Keratinocyte (primary cell): Measurements from ENCODE around the gene ZMAT3. TPM values are rescaled to one million over a fixed set of nuclear protein-coding genes. Genes with fewer than 3 reads are reported as not detected.

Experiments used
- DNase-seq: peaks from one replicate; pipeline ENCODE4 v3.0.0-alpha.2; 2011; ENCODE audit warnings: low read depth, missing footprints, low spot score
- FAIRE-seq: peaks from 2 replicates; lab custom pipeline; 2011; peaks lifted over from hg19 to GRCh38; lab: Jason Lieb, UNC
- H2AFZ ChIP-seq: 2 replicates; pipeline ENCODE4 v1.6.0; 2012; ENCODE audit warnings: low read length, control low read depth, inconsistent platforms; ENCODE audit not compliant: control insufficient read depth
- H3K27ac ChIP-seq: 2 replicates; pipeline ENCODE4 v1.5.1; 2011; ENCODE audit warnings: low read length; ENCODE audit not compliant: control insufficient read depth, insufficient read depth
- H3K27me3 ChIP-seq: 3 replicates; pipeline ENCODE4 v1.6.0; 2011; ENCODE audit warnings: low read length; ENCODE audit not compliant: control insufficient read depth, insufficient read depth; ENCODE audit errors: extremely low read depth
- H3K36me3 ChIP-seq, 2 experiments: 2 replicates in 1 of 2; 3 replicates in 1 of 2; pipeline ENCODE4 v1.5.1; 2011; ENCODE audit warnings: low read length in 2 of 2, mild to moderate bottlenecking in 1 of 2; ENCODE audit not compliant: control insufficient read depth in 2 of 2, insufficient read depth in 2 of 2; ENCODE audit errors: extremely low read depth in 1 of 2
- H3K4me1 ChIP-seq: 3 replicates; pipeline ENCODE4 v1.5.1; 2011; ENCODE audit warnings: low read length; ENCODE audit not compliant: control insufficient read depth, insufficient read depth; ENCODE audit errors: extremely low read depth
- H3K4me2 ChIP-seq: 3 replicates; pipeline ENCODE4 v1.6.0; 2011; ENCODE audit warnings: low read depth, low read length; ENCODE audit not compliant: control insufficient read depth, insufficient read depth; ENCODE audit errors: extremely low read depth
- H3K4me3 ChIP-seq, 3 experiments: fragments of 200-600 bp in 1 of 3; sonication (generic) in 1 of 3; 2 replicates in 2 of 3; 3 replicates in 1 of 3; pipeline ENCODE4 v1.5.1; 2011 to 2016; ENCODE audit warnings: low read length in 3 of 3, mild to moderate bottlenecking in 3 of 3, control low read depth in 2 of 3, inconsistent platforms in 1 of 3, low read depth in 1 of 3, mixed read lengths in 1 of 3, mixed run types in 1 of 3, moderate library complexity in 1 of 3; ENCODE audit not compliant: control insufficient read depth in 2 of 3, insufficient read depth in 2 of 3; ENCODE audit errors: extremely low read depth in 1 of 3
- H3K79me2 ChIP-seq: 2 replicates; pipeline ENCODE4 v1.6.0; 2012; ENCODE audit warnings: low read length; ENCODE audit not compliant: control insufficient read depth, insufficient read depth
- H3K9ac ChIP-seq: 3 replicates; pipeline ENCODE4 v1.6.0; 2011; ENCODE audit warnings: low read length; ENCODE audit not compliant: control insufficient read depth, insufficient read depth; ENCODE audit errors: extremely low read depth
- H3K9me1 ChIP-seq: 3 replicates; pipeline ENCODE4 v1.6.0; 2011; ENCODE audit warnings: low read length; ENCODE audit not compliant: control insufficient read depth, insufficient read depth; ENCODE audit errors: extremely low read depth
- H3K9me3 ChIP-seq: 2 replicates; pipeline ENCODE4 v1.5.1; 2012; ENCODE audit warnings: low read depth, low read length; ENCODE audit not compliant: control insufficient read depth
- H4K20me1 ChIP-seq: 3 replicates; pipeline ENCODE4 v1.6.0; 2011; ENCODE audit warnings: low read length; ENCODE audit not compliant: control insufficient read depth, insufficient read depth; ENCODE audit errors: extremely low read depth
- CTCF ChIP-seq, 3 experiments: IDR thresholded peaks in 1 of 3; conservative IDR thresholded peaks in 1 of 3; optimal IDR thresholded peaks in 1 of 3; 2 replicates in 2 of 3; 3 replicates in 1 of 3; pipeline versions ENCODE3 to v1.5.1; 2011; ENCODE audit warnings: low read length in 3 of 3, mild to moderate bottlenecking in 3 of 3, moderate library complexity in 2 of 3, control low read depth in 1 of 3, inconsistent platforms in 1 of 3; ENCODE audit not compliant: insufficient read depth in 2 of 3; ENCODE audit errors: extremely low read depth in 1 of 3
- EZH2 ChIP-seq: IDR thresholded peaks from one replicate; pipeline ENCODE4 v1.6.1; 2012; ENCODE audit warnings: inconsistent platforms, mild to moderate bottlenecking, low read length, moderate library complexity
- dilution Hi-C: fragments of 300-500 bp; cut with MboI; formaldehyde crosslinking; loops from one replicate; pipeline ENCODE4 v1.7.0; 2020; ENCODE audit warnings: low sequenced_read_pairs; ENCODE audit not compliant: extremely low pct_ligation_motif_present
- polyA plus RNA-seq, 5 experiments: library from polyadenylated mRNA; depleted of rRNA in 3 of 5; stranded (reverse) in 3 of 5; stranded (forward) in 1 of 5; unstranded in 1 of 5; fragments of >200 nt; gene quantifications; 1 replicate in 1 of 5; 2 replicates in 3 of 5; 3 replicates in 1 of 5; pipeline versions ENCODE4 v1.2.1 to v1.2.3, GENCODE V29; 2011 to 2012; ENCODE audit warnings: missing spikeins in 2 of 5, low read depth in 1 of 5, low replicate concordance in 1 of 5

ZMAT3 gene
- polyA plus RNA-seq, 1 donor (not counting 4 experiments of a cell fraction or from before 2014, with no cell fraction given), result 15.5 TPM

- no peaks in the 10 kb centered on the region for H3K9me3 ChIP-seq
- H4K20me1 ChIP-seq, result no peaks in the 10 kb centered on the region
- no peak overlapping the region for H3K9ac ChIP-seq
- FAIRE-seq, result no peak
- dilution Hi-C loops, result no loop called here
- no peaks in the 10 kb centered on the region for H3K27me3 ChIP-seq
- H3K4me1 ChIP-seq, result peaks cover 21% of the 10 kb centered on the region
- H2AFZ ChIP-seq, result no peak overlapping the region
- TF ChIP-seq EZH2 (no peak), CTCF (optimal IDR thresholded peaks at IDR 0.05 in 1 of 3, IDR thresholded peaks at IDR 0.05 in 1 of 3, conservative IDR thresholded peaks at IDR 0.05 in 1 of 3; ENCODE audit: extremely low read depth in 1 of 3, insufficient read depth in 2 of 3, low read length in 3 of 3) (no peak)
- no peak overlapping the region for H3K4me2 ChIP-seq
- peaks cover 68% of the 10 kb centered on the region for H3K79me2 ChIP-seq
- no peak overlapping the region for H3K4me3 ChIP-seq
- H3K9me1 ChIP-seq, result no peaks in the 10 kb centered on the region
- no peak overlapping the region for H3K27ac ChIP-seq
- H3K36me3 ChIP-seq, result peaks cover 3 to 24% of the 10 kb centered on the region in 2 experiments
- DNase-seq, result no peak
Measured at GRCh38 chr3:179067839-179068238, 3.8 kb downstream of the ZMAT3 start.

- no peak overlapping the region for H3K9ac ChIP-seq
- no peak overlapping the region for H3K27ac ChIP-seq
- no peak overlapping the region for H2AFZ ChIP-seq
- no peak overlapping the region for H3K4me2 ChIP-seq
- no peaks in the 10 kb centered on the region for H3K27me3 ChIP-seq
- H3K9me3 ChIP-seq, result no peaks in the 10 kb centered on the region
- H3K36me3 ChIP-seq, result peaks cover 3 to 24% of the 10 kb centered on the region in 2 experiments
- TF ChIP-seq CTCF (optimal IDR thresholded peaks at IDR 0.05 in 1 of 3, IDR thresholded peaks at IDR 0.05 in 1 of 3, conservative IDR thresholded peaks at IDR 0.05 in 1 of 3; ENCODE audit: extremely low read depth in 1 of 3, insufficient read depth in 2 of 3, low read length in 3 of 3) (no peak), EZH2 (no peak)
- DNase-seq (no peak), FAIRE-seq (no peak)
- H3K79me2 ChIP-seq, result peaks cover 74% of the 10 kb centered on the region
- H3K4me1 ChIP-seq, result peaks cover 20% of the 10 kb centered on the region
- no peaks in the 10 kb centered on the region for H4K20me1 ChIP-seq
- H3K9me1 ChIP-seq, result no peaks in the 10 kb centered on the region
- H3K4me3 ChIP-seq, result no peak overlapping the region
- dilution Hi-C loops, result no loop called here
Measured at GRCh38 chr3:179067291-179067690, 4.3 kb downstream of the ZMAT3 start.
